ENCODE measurements around the gene TCN2. TPM values are rescaled to one million over a fixed set of nuclear protein-coding genes. Genes with fewer than 3 reads are reported as not detected.

The TCN2 gene
- total RNA-seq, 2 donors from 2014 or later: 0.55 to 0.65 TPM

GRCh38 chr22:30648825-30649224 lies 41.9 kb downstream of the TCN2 start:
- no peak overlapping the region for H3K27ac Mint-ChIP-seq
- H3K4me1 Mint-ChIP-seq: peaks cover 10% of the 10 kb centered on the region
- H3K9me3 ChIP-seq (ENCODE audit: control insufficient read depth, low read length, poor library complexity, severe bottlenecking): no peaks in the 10 kb centered on the region
- DNase-seq: no peak
- H3K36me3 Mint-ChIP-seq (ENCODE audit: low read depth): peaks cover 2% of the 10 kb centered on the region
- no peaks in the 10 kb centered on the region for H3K27me3 Mint-ChIP-seq
- ATAC-seq: no peak
- H3K4me3 Mint-ChIP-seq: no peak overlapping the region

GRCh38 chr22:30649430-30650007 lies 42.5 kb downstream of the TCN2 start:
- no peaks in the 10 kb centered on the region for H3K9me3 ChIP-seq (ENCODE audit: control insufficient read depth, low read length, poor library complexity, severe bottlenecking)
- H3K36me3 Mint-ChIP-seq (ENCODE audit: low read depth): peaks cover 2% of the 10 kb centered on the region
- ATAC-seq (peak; percentile 95), DNase-seq (peak in 2 of 3 donors; percentile 11 to 18)
- H3K27me3 Mint-ChIP-seq: no peaks in the 10 kb centered on the region
- peaks cover 10% of the 10 kb centered on the region for H3K4me1 Mint-ChIP-seq
- H3K27ac Mint-ChIP-seq: peak overlapping the region; percentile 6
- no peak overlapping the region for H3K4me3 Mint-ChIP-seq

GRCh38 chr22:30650508-30651116 lies 43.6 kb downstream of the TCN2 start:
- DNase-seq (no peak), ATAC-seq (no peak)
- Mint-ChIP-seq H3K27me3 (no peaks in the 10 kb centered on the region), H3K4me1 (peaks cover 10% of the 10 kb centered on the region), H3K27ac (peak overlapping the region; percentile 6), H3K36me3 (ENCODE audit: low read depth) (peaks cover 2% of the 10 kb centered on the region), H3K4me3 (no peak overlapping the region)
- no peaks in the 10 kb centered on the region for H3K9me3 ChIP-seq (ENCODE audit: control insufficient read depth, low read length, poor library complexity, severe bottlenecking)

GRCh38 chr22:30652852-30653251 lies 45.9 kb downstream of the TCN2 start:
- Mint-ChIP-seq H3K27me3 (no peaks in the 10 kb centered on the region), H3K36me3 (ENCODE audit: low read depth) (peaks cover 2% of the 10 kb centered on the region), H3K4me1 (peaks cover 10% of the 10 kb centered on the region), H3K4me3 (no peak overlapping the region), H3K27ac (no peak overlapping the region)
- DNase-seq: no peak
- no peak for ATAC-seq
- no peaks in the 10 kb centered on the region for H3K9me3 ChIP-seq (ENCODE audit: control insufficient read depth, low read length, poor library complexity, severe bottlenecking)

- Mint-ChIP-seq H3K27ac (no peak overlapping the region), H3K27me3 (no peaks in the 10 kb centered on the region), H3K4me1 (peaks cover 7% of the 10 kb centered on the region), H3K36me3 (ENCODE audit: low read depth) (no peaks in the 10 kb centered on the region), H3K4me3 (no peak overlapping the region)
- no peak for DNase-seq
- ATAC-seq: no peak
- H3K9me3 ChIP-seq (ENCODE audit: control insufficient read depth, low read length, poor library complexity, severe bottlenecking): no peaks in the 10 kb centered on the region
These were observed 47.4 kb downstream of the TCN2 start for GRCh38 chr22:30654361-30654760.

- Mint-ChIP-seq H3K27ac (no peak overlapping the region), H3K4me1 (peaks cover 4% of the 10 kb centered on the region), H3K27me3 (no peaks in the 10 kb centered on the region), H3K4me3 (no peak overlapping the region), H3K36me3 (ENCODE audit: low read depth) (no peaks in the 10 kb centered on the region)
- no peaks in the 10 kb centered on the region for H3K9me3 ChIP-seq (ENCODE audit: control insufficient read depth, low read length, poor library complexity, severe bottlenecking)
- no peak for DNase-seq
- ATAC-seq: no peak
These were observed 48.6 kb downstream of the TCN2 start for GRCh38 chr22:30655532-30655931.

GRCh38 chr22:30662040-30662439 lies 55.1 kb downstream of the TCN2 start:
- ATAC-seq (no peak), DNase-seq (no peak)
- H3K4me1 Mint-ChIP-seq: peaks cover 22% of the 10 kb centered on the region
- no peak overlapping the region for H3K4me3 Mint-ChIP-seq
- no peaks in the 10 kb centered on the region for H3K9me3 ChIP-seq (ENCODE audit: control insufficient read depth, low read length, poor library complexity, severe bottlenecking)
- no peak overlapping the region for H3K27ac Mint-ChIP-seq
- no peaks in the 10 kb centered on the region for H3K27me3 Mint-ChIP-seq
- no peaks in the 10 kb centered on the region for H3K36me3 Mint-ChIP-seq (ENCODE audit: low read depth)

- Mint-ChIP-seq H3K27me3 (no peaks in the 10 kb centered on the region), H3K4me3 (no peak overlapping the region), H3K36me3 (ENCODE audit: low read depth) (no peaks in the 10 kb centered on the region), H3K27ac (no peak overlapping the region), H3K4me1 (peaks cover 29% of the 10 kb centered on the region)
- DNase-seq: no peak
- no peaks in the 10 kb centered on the region for H3K9me3 ChIP-seq (ENCODE audit: control insufficient read depth, low read length, poor library complexity, severe bottlenecking)
- no peak for ATAC-seq
These were observed 57.8 kb downstream of the TCN2 start for GRCh38 chr22:30664798-30665197.

- Mint-ChIP-seq H3K27ac (no peak overlapping the region), H3K36me3 (ENCODE audit: low read depth) (no peaks in the 10 kb centered on the region), H3K4me3 (no peak overlapping the region), H3K27me3 (no peaks in the 10 kb centered on the region), H3K4me1 (peaks cover 29% of the 10 kb centered on the region)
- ATAC-seq (no peak), DNase-seq (no peak)
- H3K9me3 ChIP-seq (ENCODE audit: control insufficient read depth, low read length, poor library complexity, severe bottlenecking): no peaks in the 10 kb centered on the region
These were observed 58.3 kb downstream of the TCN2 start for GRCh38 chr22:30665266-30665665.

GRCh38 chr22:30665786-30666185 lies 58.8 kb downstream of the TCN2 start:
- DNase-seq (no peak), ATAC-seq (no peak)
- Mint-ChIP-seq H3K4me3 (no peak overlapping the region), H3K4me1 (peaks cover 29% of the 10 kb centered on the region), H3K36me3 (ENCODE audit: low read depth) (no peaks in the 10 kb centered on the region), H3K27ac (peak overlapping the region; percentile 91), H3K27me3 (no peaks in the 10 kb centered on the region)
- no peaks in the 10 kb centered on the region for H3K9me3 ChIP-seq (ENCODE audit: control insufficient read depth, low read length, poor library complexity, severe bottlenecking)

- no peaks in the 10 kb centered on the region for H3K27me3 Mint-ChIP-seq
- H3K36me3 Mint-ChIP-seq (ENCODE audit: low read depth): no peaks in the 10 kb centered on the region
- H3K4me3 Mint-ChIP-seq: peak overlapping the region; percentile 94
- DNase-seq (no peak), ATAC-seq (no peak)
- H3K4me1 Mint-ChIP-seq: peaks cover 29% of the 10 kb centered on the region
- no peaks in the 10 kb centered on the region for H3K9me3 ChIP-seq (ENCODE audit: control insufficient read depth, low read length, poor library complexity, severe bottlenecking)
- peak overlapping the region; percentile 91 for H3K27ac Mint-ChIP-seq
These were observed 60.1 kb downstream of the TCN2 start for GRCh38 chr22:30667107-30667493.

GRCh38 chr22:30667494-30668385 lies 60.8 kb downstream of the TCN2 start, which contains the start of gene DUSP18:
Gene DUSP18 (minus strand): TSS chr22:30667875. CDS start chr22:30664003, 3,872 bp downstream.
- Mint-ChIP-seq H3K27ac (peak within 1 kb of the TSS; percentile 91), H3K36me3 (ENCODE audit: low read depth) (no peaks in the 10 kb centered on the region), H3K4me3 (peak within 1 kb of the TSS; percentile 94), H3K4me1 (peaks cover 27% of the 10 kb centered on the region), H3K27me3 (no peaks in the 10 kb centered on the region)
- H3K9me3 ChIP-seq (ENCODE audit: control insufficient read depth, low read length, poor library complexity, severe bottlenecking): no peaks in the 10 kb centered on the region
- peak; percentile 93 for ATAC-seq
- DNase-seq: peak; percentile 90 to 93 (median 92)

- peak overlapping the region; percentile 91 for H3K27ac Mint-ChIP-seq
- no peak for ATAC-seq
These were observed 61.4 kb downstream of the TCN2 start for GRCh38 chr22:30668386-30668710.

More at GRCh38 chr22:30668386-30668710, 61.4 kb downstream of the TCN2 start:
- Mint-ChIP-seq H3K4me1 (peaks cover 25% of the 10 kb centered on the region), H3K27me3 (no peaks in the 10 kb centered on the region), H3K4me3 (peak overlapping the region; percentile 94), H3K36me3 (ENCODE audit: low read depth) (no peaks in the 10 kb centered on the region)
- DNase-seq: no peak
- H3K9me3 ChIP-seq (ENCODE audit: control insufficient read depth, low read length, poor library complexity, severe bottlenecking): no peaks in the 10 kb centered on the region

Data from T-helper 17 cell (primary cell).